ENCODE results near the gene PPIA.
A peak's percentile ranks its signal among the peaks of the same experiment; 100 is the strongest.
"Not testable (repeated sequence)": the region's sequence is repeated elsewhere in the genome, so short reads cannot be mapped to it uniquely, and the experiment has no call there.

The PPIA gene

DNA sequence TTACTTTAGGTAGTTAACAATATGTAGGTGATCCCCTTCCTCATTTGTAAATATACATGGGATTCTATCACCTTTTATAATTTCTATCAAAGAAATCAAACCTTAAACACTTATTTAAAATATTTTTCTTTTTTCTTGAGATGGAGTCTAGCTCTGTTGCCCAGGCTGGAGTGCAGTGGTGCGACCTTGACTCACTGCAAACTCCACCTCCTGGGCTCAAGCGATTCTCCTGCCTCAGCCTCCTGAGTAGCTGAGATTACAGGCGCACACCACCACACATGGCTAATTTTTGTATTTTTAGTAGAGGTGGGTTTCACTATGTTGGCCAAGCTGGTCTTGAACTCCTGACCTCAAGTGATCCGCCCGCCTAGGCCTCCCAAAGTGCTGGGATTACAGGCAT is 47.0 kb downstream of the PPIA start:
- DNase-seq = not testable (repeated sequence)

DNA sequence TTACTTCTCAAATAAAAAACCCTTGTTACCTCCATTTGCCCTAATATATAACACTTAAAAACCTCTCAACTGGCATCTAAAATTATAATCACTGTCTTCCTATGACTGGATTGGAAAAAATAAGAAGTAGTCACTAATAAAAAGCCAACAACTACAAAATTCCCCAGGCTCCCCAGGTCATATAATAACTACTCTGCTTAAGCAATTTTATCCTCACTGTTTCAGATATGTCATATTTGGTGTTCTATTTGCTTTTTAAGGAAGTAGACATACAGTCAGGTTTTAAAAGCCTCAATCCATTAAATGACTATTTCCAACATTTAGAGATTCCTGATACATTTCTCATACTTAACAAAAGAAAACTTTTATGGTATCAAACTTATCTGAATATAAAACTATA is 49.0 kb downstream of the PPIA start:
- DNase-seq = no peak

DNA sequence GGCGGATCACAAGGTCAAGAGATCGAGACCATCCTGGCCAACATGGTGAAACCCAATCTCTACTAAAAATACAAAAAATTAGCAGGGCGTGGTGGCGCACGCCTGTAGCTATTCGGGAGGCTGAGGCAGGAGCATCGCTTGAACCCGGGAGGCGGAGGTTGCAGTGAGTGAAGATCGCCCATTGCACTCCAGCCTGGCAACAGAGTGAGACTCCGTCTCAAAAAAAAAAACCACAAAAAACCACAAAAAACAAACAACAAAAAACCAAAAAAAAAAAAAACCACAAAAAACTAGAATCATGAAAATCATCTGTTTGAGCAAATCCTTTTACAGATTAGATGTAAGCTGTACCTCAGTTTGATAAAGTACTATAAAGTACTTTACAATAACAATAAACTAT is 49.9 kb downstream of the PPIA start:
- not testable (repeated sequence) for DNase-seq

DNA sequence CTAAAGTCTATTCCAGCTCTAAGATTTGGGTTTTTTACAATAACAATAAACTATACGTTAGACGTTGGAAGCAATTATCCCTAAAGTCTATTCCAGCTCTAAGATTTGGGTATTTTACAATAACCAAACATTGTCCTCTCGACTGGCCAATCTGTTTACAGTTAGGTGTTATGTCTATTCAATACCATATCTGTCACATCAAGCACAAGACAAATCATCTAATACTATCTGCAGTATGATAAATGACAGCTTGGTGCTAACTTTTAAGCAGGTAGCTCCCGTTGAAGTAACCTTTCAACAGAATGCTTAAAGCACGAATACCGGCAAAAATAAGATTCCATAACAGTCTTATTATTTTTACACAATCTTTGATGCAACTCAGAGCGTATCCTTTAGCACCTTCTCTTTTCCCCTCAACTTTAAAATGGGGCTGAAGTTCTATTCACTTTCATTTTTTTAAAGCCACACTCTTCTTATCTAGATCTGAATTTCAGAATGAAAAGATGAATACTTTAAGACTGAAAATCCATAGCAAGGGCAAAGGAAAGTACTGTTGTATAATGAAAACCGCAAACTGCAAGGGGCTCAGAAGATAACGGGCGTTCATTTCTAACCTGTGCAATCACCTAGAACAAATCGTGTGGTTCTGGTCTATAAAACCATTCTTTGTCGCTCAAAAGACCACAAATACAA is 50.5 kb downstream of the PPIA start:
- no peak for DNase-seq

DNA sequence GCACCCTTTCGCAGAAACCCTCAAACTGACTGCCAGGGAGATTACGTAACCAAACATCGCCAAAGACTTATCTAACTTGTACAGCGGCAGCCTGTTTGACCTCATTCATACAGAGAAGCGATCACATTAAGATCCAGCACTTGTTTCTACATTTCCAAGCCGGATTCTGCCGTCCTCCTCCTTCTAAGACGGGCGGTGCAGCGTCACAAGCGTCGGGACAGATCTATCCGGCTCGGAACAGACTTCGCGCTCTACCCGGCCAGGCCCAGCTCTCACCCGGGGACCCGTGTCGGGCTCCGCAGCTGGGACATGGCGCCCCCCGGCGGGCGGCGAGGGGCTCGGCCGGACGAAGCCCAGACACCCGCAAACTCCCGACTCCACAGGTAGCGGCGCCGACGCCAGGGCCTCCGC is 51.0 kb downstream of the PPIA start:
- DNase-seq = peak; percentile 77 to 81

DNA sequence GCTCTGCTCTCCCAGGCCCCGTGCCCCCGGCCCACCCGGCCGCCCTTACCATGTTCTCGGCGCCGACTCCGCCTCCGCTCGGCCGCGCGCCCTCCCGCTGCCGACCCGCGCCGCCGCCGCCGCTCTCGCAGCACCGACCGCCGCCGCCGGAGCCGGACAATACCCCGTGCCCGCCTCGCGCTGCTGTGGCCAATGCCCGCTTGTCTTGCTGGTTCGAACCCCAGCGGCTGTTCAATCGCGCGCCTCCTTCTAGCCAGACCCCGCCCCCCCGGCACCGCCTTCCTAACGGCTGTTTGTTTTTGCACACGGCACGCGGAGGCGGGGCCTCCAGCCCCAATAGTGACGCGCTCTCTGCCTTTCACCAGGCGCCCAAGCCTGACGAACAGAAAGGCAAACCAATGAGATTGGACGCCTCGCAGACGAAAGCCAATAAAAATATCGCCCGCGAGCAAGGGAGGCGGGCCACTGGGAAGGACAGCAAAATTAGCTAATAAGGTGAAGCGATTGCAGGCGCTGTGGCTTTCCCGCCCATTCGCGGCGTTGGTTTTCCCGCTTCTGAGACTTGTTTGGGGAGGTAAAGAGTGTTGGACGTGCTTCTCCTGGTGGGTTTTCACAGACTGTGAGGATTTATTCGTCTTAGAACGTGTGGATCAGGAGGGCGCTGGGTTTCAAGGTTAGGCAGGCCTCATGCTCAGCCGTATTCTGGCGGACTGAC is 51.6 kb downstream of the PPIA start, which contains the start of gene H2AZ2:
Gene H2AZ2 (minus strand): TSS at position 168 of the 715 bp plus-strand sequence. CDS start 116 bp downstream, at position 52.
- peak; percentile 100 for DNase-seq

DNA sequence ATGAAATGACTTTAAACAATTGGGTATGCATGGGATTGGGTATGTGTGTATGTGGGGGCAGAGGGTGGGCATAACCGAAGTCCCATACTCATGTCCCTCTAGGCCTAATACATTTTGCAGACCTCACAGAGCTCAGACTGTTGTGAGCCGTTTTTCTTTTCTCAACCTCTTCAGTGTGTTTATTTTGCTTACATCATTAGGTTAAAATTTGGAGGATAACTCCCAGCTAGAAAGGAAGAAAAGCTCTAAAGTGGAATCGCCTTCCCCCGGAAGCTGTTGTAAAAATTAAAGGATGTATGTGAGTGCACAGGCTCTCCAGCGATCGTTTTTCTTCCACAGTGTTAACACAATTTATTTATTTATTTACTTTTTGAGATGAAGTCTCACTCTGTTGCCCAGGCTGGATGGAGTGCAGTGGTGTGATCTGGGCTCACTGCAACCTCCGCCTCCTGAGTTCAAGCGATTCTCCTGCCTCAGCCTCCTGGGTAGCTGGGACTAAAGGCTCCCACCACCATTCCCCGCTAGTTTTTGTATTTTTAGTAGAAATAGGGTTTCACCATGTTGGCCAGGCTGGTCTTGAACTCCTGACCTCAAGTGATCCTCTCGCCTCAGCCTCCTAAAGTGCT is 52.9 kb downstream of the PPIA start:
- DNase-seq = no peak

DNA sequence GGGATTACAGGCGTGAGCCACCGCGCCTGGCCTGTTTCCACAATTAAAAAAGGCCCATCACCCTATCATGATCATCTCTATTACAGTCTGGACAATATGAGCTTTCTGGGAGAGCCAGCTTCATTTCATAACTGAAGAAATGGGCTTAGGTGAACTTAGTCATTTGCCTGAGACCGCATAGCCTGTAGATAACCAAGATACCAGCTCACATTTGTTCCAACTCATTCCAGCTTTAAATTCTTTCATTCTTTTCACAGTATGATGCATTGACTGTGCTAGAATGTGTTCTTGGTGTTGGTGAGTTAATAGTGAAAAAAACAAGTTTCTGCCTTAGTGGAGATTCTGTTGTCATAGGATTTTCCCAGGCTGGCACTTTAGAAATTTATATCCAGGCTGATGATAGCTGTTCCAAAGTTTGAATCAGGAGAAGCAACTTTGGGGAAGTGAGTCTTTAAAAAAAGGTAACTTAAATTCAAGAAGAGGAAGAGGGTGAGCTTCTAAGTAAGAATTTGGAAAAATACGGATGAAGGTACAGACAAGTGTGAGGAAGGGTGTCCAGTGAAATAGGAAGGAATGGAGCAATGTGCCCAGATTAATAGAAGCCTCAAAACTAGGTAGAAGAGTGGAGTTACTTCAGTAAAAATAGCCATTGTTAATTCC is 53.5 kb downstream of the PPIA start:
- no peak for DNase-seq

DNA sequence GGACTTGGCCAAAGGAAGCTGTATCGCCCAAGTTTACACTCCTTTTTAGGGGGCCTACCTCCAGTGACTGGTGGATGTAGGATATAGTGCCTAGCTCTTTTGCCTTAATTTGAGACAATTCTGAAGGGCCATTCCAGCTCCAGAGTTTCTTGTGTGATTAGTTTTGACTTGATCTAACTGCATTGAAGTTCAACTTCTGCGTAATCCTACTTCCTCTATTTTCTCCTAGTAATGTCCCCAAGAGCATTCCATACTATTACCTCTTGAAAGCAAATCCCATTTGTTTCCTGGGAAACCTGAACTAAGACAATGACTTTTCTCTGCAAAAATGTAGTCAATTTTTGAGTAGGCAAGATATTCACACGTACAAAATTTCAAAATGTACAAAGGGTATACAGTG is 56.1 kb downstream of the PPIA start:
- DNase-seq = no peak
